H1 (cell line): ENCODE measurements around the gene GRPR. TPM values are rescaled to one million over a fixed set of nuclear protein-coding genes. Genes with fewer than 3 reads are reported as not detected.

Experiments used
- CTCF ChIA-PET: fragments of 300-600 bp; sonication (Branson Sonifier 250); formaldehyde crosslinking; loops from one replicate; lab custom pipeline; 2021; ENCODE audit not compliant: partially characterized antibody; lab: Charles Lee
- POLR2A ChIA-PET: fragments of 300-600 bp; sonication (Branson Sonifier 250); formaldehyde crosslinking; loops from one replicate; lab custom pipeline; 2021; ENCODE audit warnings: inconsistent platforms; ENCODE audit not compliant: partially characterized antibody; lab: Charles Lee
- DNase-seq, 2 experiments: peaks; one replicate each; pipeline versions ENCODE4 v3.0.0 to v3.0.0-alpha.2; 2010 to 2022; ENCODE audit warnings: low spot score in 2 of 2, low read depth in 1 of 2, mixed read lengths in 1 of 2
- FAIRE-seq: peaks from 2 replicates; lab custom pipeline; 2011; peaks lifted over from hg19 to GRCh38; lab: Jason Lieb, UNC
- H2AFZ ChIP-seq: 2 replicates; pipeline ENCODE4 v1.8.1; 2012; ENCODE audit warnings: low read length, inconsistent platforms
- H2AK5ac ChIP-seq: 2 replicates; pipeline ENCODE4 v1.6.1; 2013; ENCODE audit warnings: low read depth, low read length
- H2BK120ac ChIP-seq: replicated peaks from 2 replicates; pipeline ENCODE3; 2013; ENCODE audit warnings: low read depth, low read length, inconsistent platforms
- H2BK12ac ChIP-seq: 2 replicates; pipeline ENCODE4 v1.6.1; 2013; ENCODE audit warnings: low read depth, low read length
- H2BK15ac ChIP-seq: 2 replicates; pipeline ENCODE4 v1.6.1; 2013; ENCODE audit warnings: low read length
- H2BK20ac ChIP-seq: 2 replicates; pipeline ENCODE4 v1.6.1; 2013; ENCODE audit warnings: low read length
- H2BK5ac ChIP-seq: 2 replicates; pipeline ENCODE4 v1.6.1; 2013; ENCODE audit warnings: low read depth, low read length
- H3K14ac ChIP-seq: 2 replicates; pipeline ENCODE4 v1.6.1; 2013; ENCODE audit warnings: inconsistent platforms; ENCODE audit not compliant: insufficient read length
- H3K18ac ChIP-seq: 2 replicates; pipeline ENCODE4 v1.6.1; 2013; ENCODE audit warnings: low read length; ENCODE audit errors: extremely low read depth
- H3K23ac ChIP-seq: 2 replicates; pipeline ENCODE4 v1.6.1; 2013; ENCODE audit warnings: inconsistent platforms; ENCODE audit not compliant: insufficient read length
- H3K23me2 ChIP-seq: 2 replicates; pipeline ENCODE4 v1.6.1; 2013; ENCODE audit warnings: low read depth, low read length
- H3K27ac ChIP-seq: 2 replicates; pipeline ENCODE4 v1.6.1; 2011; ENCODE audit warnings: low read depth, low read length, inconsistent platforms
- H3K27me3 ChIP-seq, 4 experiments: replicated peaks in 1 of 4; 1 replicate in 1 of 4; 2 replicates in 3 of 4; pipeline versions ENCODE4 v1.6.1 to v1.8.1; 2011 to 2013; ENCODE audit warnings: low read length in 3 of 4, mild to moderate bottlenecking in 3 of 4, inconsistent platforms in 2 of 4, mixed read lengths in 2 of 4, moderate library complexity in 1 of 4; ENCODE audit not compliant: control insufficient read depth in 3 of 4, insufficient read depth in 3 of 4; ENCODE audit errors: extremely low read depth in 1 of 4
- H3K36me3 ChIP-seq, 4 experiments: 2 replicates each; pipeline versions ENCODE4 v1.6.1 to v1.8.1; 2011 to 2013; ENCODE audit warnings: mild to moderate bottlenecking in 4 of 4, low read length in 3 of 4, moderate library complexity in 2 of 4, control low read depth in 1 of 4, inconsistent platforms in 1 of 4; ENCODE audit not compliant: insufficient read depth in 4 of 4, control insufficient read depth in 2 of 4
- H3K4ac ChIP-seq: replicated peaks from 2 replicates; pipeline ENCODE3; 2013; ENCODE audit warnings: low read length, low read depth, mixed read lengths, inconsistent platforms; ENCODE audit not compliant: insufficient read length
- H3K4me1 ChIP-seq, 4 experiments: replicated peaks in 1 of 4; 1 replicate in 1 of 4; 2 replicates in 3 of 4; pipeline versions ENCODE4 v1.6.1 to v1.8.1; 2011 to 2013; ENCODE audit warnings: low read length in 3 of 4, inconsistent platforms in 2 of 4, mixed read lengths in 1 of 4; ENCODE audit not compliant: insufficient read depth in 4 of 4, control insufficient read depth in 3 of 4
- H3K4me2 ChIP-seq, 2 experiments: 2 replicates each; pipeline versions ENCODE4 v1.6.1 to v1.8.1; 2011 to 2013; ENCODE audit warnings: low read depth in 2 of 2, low read length in 2 of 2, control low read depth in 1 of 2, inconsistent platforms in 1 of 2, mild to moderate bottlenecking in 1 of 2; ENCODE audit not compliant: insufficient read depth in 1 of 2
- H3K4me3 ChIP-seq, 4 experiments: fragments of 200-600, 300-600 bp in 1 of 4; sonication (generic), shearing (Covaris generic), sonication (Bioruptor Twin) in 1 of 4; 2 replicates each; pipeline versions ENCODE4 v1.5.1 to v1.8.1; 2011 to 2016; ENCODE audit warnings: low read length in 4 of 4, low read depth in 3 of 4, control low read depth in 2 of 4, inconsistent platforms in 2 of 4, mild to moderate bottlenecking in 2 of 4, mixed read lengths in 1 of 4, moderate library complexity in 1 of 4; ENCODE audit not compliant: insufficient read depth in 2 of 4; ENCODE audit errors: extremely low read depth in 1 of 4
- H3K56ac ChIP-seq: replicated peaks from 2 replicates; pipeline ENCODE3; 2013; ENCODE audit warnings: low read depth, mild to moderate bottlenecking, mixed read lengths, low read length, inconsistent platforms; ENCODE audit not compliant: insufficient read length
- H3K79me1 ChIP-seq: 2 replicates; pipeline ENCODE4 v1.6.1; 2013; ENCODE audit warnings: low read depth, low read length, control low read depth
- H3K79me2 ChIP-seq, 2 experiments: 2 replicates each; pipeline versions ENCODE4 v1.6.1 to v1.8.1; 2012 to 2013; ENCODE audit warnings: low read length in 2 of 2, mild to moderate bottlenecking in 2 of 2, inconsistent platforms in 1 of 2; ENCODE audit not compliant: insufficient read depth in 2 of 2, control insufficient read depth in 1 of 2
- H3K9ac ChIP-seq, 4 experiments: replicated peaks in 1 of 4; 1 replicate in 1 of 4; 2 replicates in 3 of 4; pipeline versions ENCODE4 v1.6.1 to v1.8.1; 2011 to 2013; ENCODE audit warnings: low read depth in 3 of 4, low read length in 3 of 4, control low read depth in 2 of 4, mild to moderate bottlenecking in 2 of 4, moderate library complexity in 2 of 4, inconsistent platforms in 1 of 4; ENCODE audit errors: extremely low read depth in 1 of 4
- H3K9me3 ChIP-seq, 2 experiments: 2 replicates each; pipeline versions ENCODE4 v1.6.1 to v1.8.1; 2012 to 2013; ENCODE audit warnings: mild to moderate bottlenecking in 2 of 2, moderate library complexity in 2 of 2, control low read depth in 1 of 2, inconsistent platforms in 1 of 2, low read depth in 1 of 2, low read length in 1 of 2, mixed read lengths in 1 of 2; ENCODE audit not compliant: insufficient read depth in 2 of 2
- H4K20me1 ChIP-seq, 2 experiments: replicated peaks in 1 of 2; 2 replicates each; pipeline versions ENCODE3 to v1.8.1; 2011 to 2013; ENCODE audit warnings: inconsistent platforms in 2 of 2, low read length in 2 of 2, mild to moderate bottlenecking in 1 of 2; ENCODE audit not compliant: insufficient read depth in 2 of 2, control insufficient read depth in 1 of 2
- H4K5ac ChIP-seq: 2 replicates; pipeline ENCODE4 v1.6.1; 2013; ENCODE audit warnings: low read length, low read depth, mixed read lengths, inconsistent platforms; ENCODE audit not compliant: insufficient read length
- H4K8ac ChIP-seq: 2 replicates; pipeline ENCODE4 v1.8.0; 2013; ENCODE audit warnings: mild to moderate bottlenecking, moderate library complexity, low read length, inconsistent platforms; ENCODE audit not compliant: insufficient read depth; ENCODE audit errors: extremely low read depth
- H4K91ac ChIP-seq: replicated peaks from 2 replicates; pipeline ENCODE3; 2013; ENCODE audit warnings: low read length, mixed read lengths, inconsistent platforms; ENCODE audit not compliant: insufficient read length
- BCL11A ChIP-seq, 2 experiments: IDR thresholded peaks; one replicate each; pipeline ENCODE4 v1.6.1; 2011; ENCODE audit warnings: low read depth in 2 of 2, low read length in 2 of 2, mild to moderate bottlenecking in 2 of 2
- JUN ChIP-seq: IDR thresholded peaks from 2 replicates; pipeline ENCODE4 v1.6.1; 2011; ENCODE audit warnings: low read depth, mild to moderate bottlenecking, improper control_type of control experiment, low read length
- NANOG ChIP-seq: IDR thresholded peaks from 2 replicates; pipeline ENCODE4 v1.6.1; 2011; ENCODE audit warnings: low read length, low read depth, mild to moderate bottlenecking, inconsistent platforms; ENCODE audit not compliant: insufficient read depth, poor library complexity, severe bottlenecking
- polyA plus RNA-seq, 7 experiments: library from polyadenylated mRNA; depleted of rRNA in 3 of 7; stranded (reverse) in 5 of 7; unstranded in 2 of 7; fragments of >200 nt in 5 of 7; fragments of 200-250 nt in 2 of 7; gene quantifications; 1 replicate in 5 of 7; 2 replicates in 1 of 7; 4 replicates in 1 of 7; pipeline versions ENCODE4 v1.2.1 to v1.2.3, GENCODE V29; 2011 to 2013; ENCODE audit warnings: missing spikeins in 2 of 7, mixed read lengths in 2 of 7
- total RNA-seq: library from RNA; stranded (reverse); fragmentation: NEBNext Ultra II Directional; extraction: Animal tissue kit (Norgen Biotek cat#: 25700); gene quantifications from 2 replicates; pipeline ENCODE4 v1.2.1, GENCODE V29; 2021
- TF ChIP-seq, protein P1 (sequence below): IDR thresholded peaks from 2 replicates; pipeline ENCODE4 v1.6.1; 2012; ENCODE audit warnings: inconsistent platforms

GRPR gene
- total and polyA plus RNA-seq, 2 of the 8 experiments (the other 6 are each of a cell fraction or from before 2014, with no cell fraction given): 18.6 to 78.4 TPM

GRCh38 chrX:16089086-16089485, 34.3 kb upstream of the GRPR start:
- H2AFZ ChIP-seq: no peak overlapping the region
- no peaks in the 10 kb centered on the region for H4K20me1 ChIP-seq
- H3K27ac ChIP-seq: no peak overlapping the region
- H3K4ac ChIP-seq: no peak overlapping the region
- ChIA-PET CTCF (interaction anchor here (0.6 kb wide), 1 partner anchor 661 kb away, joined by 4 read pairs; no protein-coding TSS in a partner anchor), POLR2A (no interaction called here)
- H3K9ac ChIP-seq: no peak overlapping the region
- no peak overlapping the region for H3K14ac ChIP-seq
- no peaks in the 10 kb centered on the region for H3K23me2 ChIP-seq
- no peak overlapping the region for H3K18ac ChIP-seq
- no peak overlapping the region for H3K56ac ChIP-seq
- no peak overlapping the region for H4K91ac ChIP-seq
- H2AK5ac ChIP-seq: no peak overlapping the region
- FAIRE-seq (no peak), DNase-seq (no peak)
- H2BK20ac ChIP-seq: no peak overlapping the region
- H3K9me3 ChIP-seq: no peaks in the 10 kb centered on the region
- no peak overlapping the region for H2BK120ac ChIP-seq
- H4K5ac ChIP-seq: no peak overlapping the region
- H3K4me1 ChIP-seq: no peaks in the 10 kb centered on the region
- H2BK12ac ChIP-seq: no peak overlapping the region
- H3K79me2 ChIP-seq: no peaks in the 10 kb centered on the region
- no peak overlapping the region for H3K4me3 ChIP-seq
- no peaks in the 10 kb centered on the region for H3K27me3 ChIP-seq
- no peak overlapping the region for H4K8ac ChIP-seq
- H3K79me1 ChIP-seq: no peaks in the 10 kb centered on the region
- no peaks in the 10 kb centered on the region for H3K36me3 ChIP-seq
- H3K23ac ChIP-seq: no peak overlapping the region
- no peak overlapping the region for H2BK5ac ChIP-seq
- no peak overlapping the region for H3K4me2 ChIP-seq
- no peak overlapping the region for H2BK15ac ChIP-seq
- no peak for TF ChIP-seq JUN
- no peak for TF ChIP-seq BCL11A (IDR thresholded peaks at IDR 0.05; ENCODE audit: low read depth in 2 of 2, low read length in 2 of 2)
- TF ChIP-seq NANOG: no peak
- TF ChIP-seq, protein P1, sequence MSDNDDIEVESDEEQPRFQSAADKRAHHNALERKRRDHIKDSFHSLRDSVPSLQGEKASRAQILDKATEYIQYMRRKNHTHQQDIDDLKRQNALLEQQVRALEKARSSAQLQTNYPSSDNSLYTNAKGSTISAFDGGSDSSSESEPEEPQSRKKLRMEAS: no peak
